ENCODE results near the gene NDRG2.

The NDRG2 gene

GRCh38 chr14:21024585-21025370 lies at the start of gene NDRG2:
Gene NDRG2, minus strand, starts transcription at chr14:21025061. Its CDS starts 1,746 bp downstream, at chr14:21023315.
- DNase-seq (ENCODE audit: low read depth in 2 of 2), result peak; percentile 19 to 45

GRCh38 chr14:21073921-21074320 lies 49.1 kb upstream of the NDRG2 start:
- no peak for DNase-seq (ENCODE audit: low read depth in 2 of 2)

GRCh38 chr14:21072781-21073339 lies 48.0 kb upstream of the NDRG2 start:
- DNase-seq (ENCODE audit: low read depth in 2 of 2), result no peak

GRCh38 chr14:21072031-21072473 lies 47.2 kb upstream of the NDRG2 start:
- no peak for DNase-seq (ENCODE audit: low read depth in 2 of 2)

- DNase-seq (ENCODE audit: low read depth in 2 of 2), result peak in 1 of 2 donors; percentile 34
These were observed 46.6 kb upstream of the NDRG2 start for GRCh38 chr14:21071225-21072030.

GRCh38 chr14:21070610-21071224 lies 45.9 kb upstream of the NDRG2 start:
- no peak for DNase-seq (ENCODE audit: low read depth in 2 of 2)

- no peak for DNase-seq (ENCODE audit: low read depth in 2 of 2)
These were observed 45.3 kb upstream of the NDRG2 start, which contains the start of gene ARHGEF40 for GRCh38 chr14:21070083-21070609. Gene ARHGEF40, plus strand, starts transcription at chr14:21070304. Its CDS starts 93 bp downstream, at chr14:21070397.

- DNase-seq (ENCODE audit: low read depth in 2 of 2), result no peak
These were observed 44.7 kb upstream of the NDRG2 start for GRCh38 chr14:21069388-21070082.

- peak in 1 of 2 donors; percentile 21 for DNase-seq (ENCODE audit: low read depth in 2 of 2)
These were observed 43.9 kb upstream of the NDRG2 start for GRCh38 chr14:21068521-21069387.

GRCh38 chr14:21066882-21067502 lies 42.1 kb upstream of the NDRG2 start:
- no peak for DNase-seq (ENCODE audit: low read depth in 2 of 2)

GRCh38 chr14:21063479-21063878 lies 38.6 kb upstream of the NDRG2 start:
- no peak for DNase-seq (ENCODE audit: low read depth in 2 of 2)

- DNase-seq (ENCODE audit: low read depth in 2 of 2), result no peak
These were observed 36.4 kb upstream of the NDRG2 start for GRCh38 chr14:21061347-21061668.

- no peak for DNase-seq (ENCODE audit: low read depth in 2 of 2)
These were observed 35.9 kb upstream of the NDRG2 start for GRCh38 chr14:21060614-21061346.

GRCh38 chr14:21059842-21060613 lies 35.2 kb upstream of the NDRG2 start:
- no peak for DNase-seq (ENCODE audit: low read depth in 2 of 2)

- no peak for DNase-seq (ENCODE audit: low read depth in 2 of 2)
These were observed 34.0 kb upstream of the NDRG2 start for GRCh38 chr14:21058903-21059302.

GRCh38 chr14:21057803-21058675 lies 33.2 kb upstream of the NDRG2 start, which contains the start of gene RNASE8:
Gene RNASE8, plus strand, starts transcription at chr14:21057822. Its CDS starts 71 bp downstream, at chr14:21057893.
- DNase-seq (ENCODE audit: low read depth in 2 of 2), result no peak

GRCh38 chr14:21056520-21057163 lies 31.8 kb upstream of the NDRG2 start:
- DNase-seq (ENCODE audit: low read depth in 2 of 2), result no peak

Data from stimulated activated CD4-positive, alpha-beta T cell treated with anti-CD3 and anti-CD28 coated beads, Interleukin-15, amount 100 ng/mL, for 48 hours (primary cell).